ENCODE data around the gene ZNF141. TPM values are rescaled to one million over a fixed set of nuclear protein-coding genes. Genes with fewer than 3 reads are reported as not detected.

The ZNF141 gene
- total and polyA plus RNA-seq, 2 of the 8 experiments (the other 6 are each of a cell fraction or from before 2014, with no cell fraction given) = 8.5 to 50.8 TPM

GRCh38 chr4:384311-385010, 46.8 kb downstream of the ZNF141 start:
- CTCF ChIA-PET (ENCODE audit: partially characterized antibody) = no interaction called here
- no peak overlapping the region for H2BK15ac ChIP-seq (ENCODE audit: low read length)
- TF ChIP-seq RNF2 (IDR thresholded peaks at IDR 0.05; ENCODE audit: borderline replicate concordance, low read depth, low read length, missing control alignments, poor library complexity, severe bottlenecking) (no peak), TCF12 (IDR thresholded peaks at IDR 0.05; ENCODE audit: low read depth, low read length) (no peak), JUN (IDR thresholded peaks at IDR 0.05; ENCODE audit: low read depth, low read length) (no peak), KDM1A (IDR thresholded peaks at IDR 0.05; ENCODE audit: borderline replicate concordance, low read length) (no peak), ATF2 (IDR thresholded peaks at IDR 0.05; ENCODE audit: low read length) (no peak), EGR1 (IDR thresholded peaks at IDR 0.05; ENCODE audit: borderline replicate concordance, low read depth, low read length) (no peak), BRCA1 (IDR thresholded peaks at IDR 0.05; ENCODE audit: low read depth, low read length) (no peak), KDM5A (IDR thresholded peaks at IDR 0.05; ENCODE audit: low read length) (no peak), CHD2 (IDR thresholded peaks at IDR 0.05; ENCODE audit: low read length) (no peak), SIX5 (IDR thresholded peaks at IDR 0.05; ENCODE audit: low read depth, low read length) (no peak)

More at GRCh38 chr4:384311-385010, 46.8 kb downstream of the ZNF141 start:
- FAIRE-seq (no peak), DNase-seq (ENCODE audit: low read depth in 1 of 2, low spot score in 2 of 2) (no peak)
- Histone ChIP-seq H2AK5ac (ENCODE audit: low read depth, low read length) (no peak overlapping the region), H2AFZ (ENCODE audit: low read length) (no peak overlapping the region), H4K8ac (ENCODE audit: extremely low read depth, insufficient read depth, low read length) (no peak overlapping the region), H3K27me3 (replicated peaks in 1 of 4; ENCODE audit: control insufficient read depth in 3 of 4, extremely low read depth in 1 of 4, insufficient read depth in 3 of 4, low read length in 3 of 4) (no peaks in the 10 kb centered on the region), H2BK12ac (ENCODE audit: low read depth, low read length) (no peak overlapping the region), H3K23me2 (ENCODE audit: low read depth, low read length) (no peaks in the 10 kb centered on the region), H3K4me2 (ENCODE audit: insufficient read depth in 1 of 2, low read depth in 2 of 2, low read length in 2 of 2) (no peak overlapping the region), H2BK120ac (replicated peaks; ENCODE audit: low read depth, low read length) (no peak overlapping the region), H3K4me3 (ENCODE audit: extremely low read depth in 1 of 4, insufficient read depth in 2 of 4, low read depth in 3 of 4, low read length in 4 of 4) (no peak overlapping the region), H2BK20ac (ENCODE audit: low read length) (no peak overlapping the region), H3K36me3 (ENCODE audit: control insufficient read depth in 2 of 4, insufficient read depth in 4 of 4, low read length in 3 of 4) (peaks cover 0 to 5% (median 0%) of the 10 kb centered on the region in 4 experiments; a peak in 2 of 8 replicates), H3K14ac (ENCODE audit: insufficient read length) (no peak overlapping the region), H4K5ac (ENCODE audit: insufficient read length, low read depth, low read length) (no peak overlapping the region), H3K23ac (ENCODE audit: insufficient read length) (no peak overlapping the region), H3K27ac (ENCODE audit: low read depth, low read length) (no peak overlapping the region), H3K56ac (replicated peaks; ENCODE audit: insufficient read length, low read depth, low read length) (no peak overlapping the region), H3K79me2 (ENCODE audit: control insufficient read depth in 1 of 2, insufficient read depth in 2 of 2, low read length in 2 of 2) (no peaks in the 10 kb centered on the region), H2BK5ac (ENCODE audit: low read depth, low read length) (no peak overlapping the region), H3K4ac (replicated peaks; ENCODE audit: insufficient read length, low read depth, low read length) (no peak overlapping the region), H3K79me1 (ENCODE audit: low read depth, low read length) (no peaks in the 10 kb centered on the region), H3K18ac (ENCODE audit: extremely low read depth, low read length) (no peak overlapping the region), H3K9me3 (ENCODE audit: insufficient read depth in 2 of 2, low read depth in 1 of 2, low read length in 1 of 2) (peaks cover 28 to 51% of the 10 kb centered on the region in 2 experiments), H4K91ac (replicated peaks; ENCODE audit: insufficient read length, low read length) (no peak overlapping the region), H3K9ac (replicated peaks in 1 of 4; ENCODE audit: extremely low read depth in 1 of 4, low read depth in 3 of 4, low read length in 3 of 4) (no peak overlapping the region), H3K4me1 (replicated peaks in 1 of 4; ENCODE audit: control insufficient read depth in 3 of 4, insufficient read depth in 4 of 4, low read length in 3 of 4) (no peaks in the 10 kb centered on the region), H4K20me1 (replicated peaks in 1 of 2; ENCODE audit: control insufficient read depth in 1 of 2, insufficient read depth in 2 of 2, low read length in 2 of 2) (no peaks in the 10 kb centered on the region)
- 90% methylated on average over 10 of the region's 10 CpGs; no CpG with 5 or more reads in 1 of the 2 experiments for WGBS, 2 experiments (ENCODE audit: extremely low coverage in 1 of 2, insufficient coverage in 1 of 2, insufficient read length in 1 of 2, insufficient replicate concordance in 2 of 2, low coverage in 1 of 2, low lambda C conversion rate in 2 of 2, missing lambda C conversion rate in 1 of 2)
- POLR2A ChIA-PET (ENCODE audit: partially characterized antibody) = interaction anchor here (1.5 kb wide), 1 partner anchor 80 kb away, joined by 4 read pairs; the partner anchor contains the start of gene ZNF732

Measured in H1 (cell line).